Natural killer cell (primary cell): ENCODE data around the gene ITPRIPL1. TPM values are rescaled to one million over a fixed set of nuclear protein-coding genes. Genes with fewer than 3 reads are reported as not detected.

Source experiments
- ATAC-seq, 3 donors: fragments of 150-1000 bp in 2 of 3; fragments of 200-7000 bp in 1 of 3; cut with Tn5 transposase; 1 replicate in 1 of 3; 2 replicates in 2 of 3; pipeline ENCODE4 v1.10.0; 2021; ENCODE audit warnings: mild to moderate bottlenecking in 2 of 3, moderate library complexity in 2 of 3
- DNase-seq, 2 donors: peaks; one replicate each; pipeline versions ENCODE4 v3.0.0 to v3.0.0-alpha.2; 2013 to 2021; ENCODE audit warnings: mixed read lengths in 1 of 2
- H3K27ac ChIP-seq: one replicate; pipeline ENCODE4 v1.5.1; 2013; ENCODE audit warnings: mild to moderate bottlenecking, low read length
- H3K27me3 ChIP-seq: one replicate; pipeline ENCODE4 v1.6.1; 2013; ENCODE audit warnings: low read length; ENCODE audit not compliant: control insufficient read depth, insufficient read depth
- H3K36me3 ChIP-seq: one replicate; pipeline ENCODE4 v1.6.1; 2013; ENCODE audit warnings: low read length; ENCODE audit not compliant: control insufficient read depth, insufficient read depth
- H3K4me1 ChIP-seq: one replicate; pipeline ENCODE4 v1.6.1; 2013; ENCODE audit warnings: low read length; ENCODE audit not compliant: control insufficient read depth, insufficient read depth
- H3K4me3 ChIP-seq: one replicate; pipeline ENCODE4 v1.5.1; 2013; ENCODE audit warnings: low read length
- H3K9me3 ChIP-seq: one replicate; pipeline ENCODE4 v1.6.1; 2013; ENCODE audit warnings: low read length; ENCODE audit not compliant: control insufficient read depth, insufficient read depth
- H3K27ac Mint-ChIP-seq, 2 donors: one replicate each; pipeline ENCODE4 v1.8.0; 2022; ENCODE audit warnings: mild to moderate bottlenecking in 2 of 2, mixed read lengths in 2 of 2, moderate library complexity in 1 of 2
- H3K27me3 Mint-ChIP-seq, 2 donors: one replicate each; pipeline ENCODE4 v1.8.0; 2022; ENCODE audit warnings: low read depth in 2 of 2, mixed read lengths in 2 of 2
- H3K36me3 Mint-ChIP-seq: one replicate; pipeline ENCODE4 v1.8.0; 2022; ENCODE audit warnings: mixed read lengths
- H3K4me1 Mint-ChIP-seq, 2 donors: one replicate each; pipeline ENCODE4 v1.8.0; 2022; ENCODE audit warnings: mixed read lengths in 2 of 2
- H3K4me3 Mint-ChIP-seq: one replicate; pipeline ENCODE4 v1.8.0; 2022; ENCODE audit warnings: mild to moderate bottlenecking, moderate library complexity, mixed read lengths
- H3K9me3 Mint-ChIP-seq, 2 donors: one replicate each; pipeline ENCODE4 v1.8.0; 2022; ENCODE audit warnings: mixed read lengths in 2 of 2
- CTCF ChIP-seq: fragments of 200-600 bp; IDR thresholded peaks from one replicate; pipeline ENCODE4 v1.8.0; 2022; ENCODE audit warnings: antibody characterized with exemption
- WGBS: methylation state at CpG from one replicate; pipeline ENCODE4 v1.1.7; 2013; ENCODE audit warnings: missing lambda C conversion rate; ENCODE audit not compliant: insufficient coverage; 5-methylcytosine and 5-hydroxymethylcytosine counted together
- intact Hi-C: fragments of 100-400 bp; cut with micrococcal nuclease; formaldehyde crosslinking; loops from one replicate; pipeline ENCODE4 v1.14.2; 2022
- total RNA-seq, 4 donors: library from RNA; stranded (reverse); fragments of 120-200 nt in 1 of 4; gene quantifications; one replicate each; pipeline versions ENCODE4 v1.2.3 to v1.2.4, GENCODE V29; 2013 to 2022

Gene ITPRIPL1
- total RNA-seq, 3 donors from 2014 or later (not counting 1 experiment from before 2014, with no cell fraction given), result 14.1 to 28.7 (median 20.5) TPM

GRCh38 chr2:96323849-96324248, 1.3 kb upstream of the ITPRIPL1 start:
- Histone ChIP-seq H3K4me1 (peaks cover 57% of the 10 kb centered on the region), H3K27ac (peak overlapping the region; percentile 77), H3K4me3 (no peak overlapping the region), H3K36me3 (peaks cover 17% of the 10 kb centered on the region), H3K27me3 (no peaks in the 10 kb centered on the region), H3K9me3 (no peaks in the 10 kb centered on the region)
- Mint-ChIP-seq H3K27ac (peak overlapping the region; percentile 90 to 92), H3K9me3 (no peaks in the 10 kb centered on the region), H3K4me3 (peak overlapping the region; percentile 96), H3K36me3 (no peaks in the 10 kb centered on the region), H3K4me1 (peaks cover 70 to 77% of the 10 kb centered on the region in 2 donors), H3K27me3 (no peaks in the 10 kb centered on the region)
- WGBS, result no CpG with 5 or more reads among the region's 1 CpG
- ATAC-seq (no peak), DNase-seq (no peak)
- intact Hi-C loops, result loop anchor here (5.0 kb wide), 1 partner anchor 57 kb away; the partner anchor contains the start of genes CIAO1 and TMEM127
- no peak for TF ChIP-seq CTCF

- peak; percentile 4 to 10 (median 5) for ATAC-seq
- Mint-ChIP-seq H3K4me3 (peak overlapping the region; percentile 96), H3K4me1 (peaks cover 65 to 71% of the 10 kb centered on the region in 2 donors), H3K36me3 (no peaks in the 10 kb centered on the region), H3K27ac (peak overlapping the region; percentile 90 to 92), H3K9me3 (no peaks in the 10 kb centered on the region), H3K27me3 (no peaks in the 10 kb centered on the region)
- Histone ChIP-seq H3K27me3 (no peaks in the 10 kb centered on the region), H3K27ac (peak overlapping the region; percentile 77), H3K9me3 (no peaks in the 10 kb centered on the region), H3K36me3 (peaks cover 17% of the 10 kb centered on the region), H3K4me3 (peak overlapping the region; percentile 75), H3K4me1 (peaks cover 51% of the 10 kb centered on the region)
- 8% methylated on average over 5 of the region's 6 CpGs for WGBS
- peak in 1 of 2 donors; percentile 58 for DNase-seq
- intact Hi-C loops, result loop anchor here (5.0 kb wide), 1 partner anchor 57 kb away; the partner anchor contains the start of genes CIAO1 and TMEM127
- no peak for TF ChIP-seq CTCF
These were observed 436 bp upstream of the ITPRIPL1 start for GRCh38 chr2:96324721-96325040.

GRCh38 chr2:96325884-96326255, 753 bp downstream of the ITPRIPL1 start:
- peak overlapping the region; percentile 75 for H3K4me3 ChIP-seq
- H3K36me3 Mint-ChIP-seq, result no peaks in the 10 kb centered on the region
- H3K27ac Mint-ChIP-seq, result peak overlapping the region; percentile 90 to 92
- ATAC-seq (peak; percentile 73 to 81 (median 77)), DNase-seq (peak; percentile 48 to 79)
- peaks cover 17% of the 10 kb centered on the region for H3K36me3 ChIP-seq
- 5% methylated on average over 8 of the region's 8 CpGs for WGBS
- H3K4me1 Mint-ChIP-seq, result peaks cover 55 to 61% of the 10 kb centered on the region in 2 donors
- H3K4me1 ChIP-seq, result peaks cover 43% of the 10 kb centered on the region
- intact Hi-C loops, result no loop called here
- no peaks in the 10 kb centered on the region for H3K9me3 Mint-ChIP-seq
- H3K27me3 ChIP-seq, result no peaks in the 10 kb centered on the region
- H3K9me3 ChIP-seq, result no peaks in the 10 kb centered on the region
- H3K27me3 Mint-ChIP-seq, result no peaks in the 10 kb centered on the region
- peak overlapping the region; percentile 96 for H3K4me3 Mint-ChIP-seq
- peak overlapping the region; percentile 77 for H3K27ac ChIP-seq
- TF ChIP-seq CTCF, result no peak

GRCh38 chr2:96326564-96326963, 1.4 kb downstream of the ITPRIPL1 start:
- WGBS, result 97% methylated on average over 8 of the region's 8 CpGs
- H3K4me3 Mint-ChIP-seq, result peak overlapping the region; percentile 96
- H3K4me1 Mint-ChIP-seq, result peaks cover 48 to 54% of the 10 kb centered on the region in 2 donors
- Histone ChIP-seq H3K9me3 (no peaks in the 10 kb centered on the region), H3K27me3 (no peaks in the 10 kb centered on the region), H3K4me1 (peaks cover 39% of the 10 kb centered on the region), H3K36me3 (peaks cover 17% of the 10 kb centered on the region), H3K27ac (peak overlapping the region; percentile 77), H3K4me3 (no peak overlapping the region)
- DNase-seq (no peak), ATAC-seq (no peak)
- H3K27me3 Mint-ChIP-seq, result no peaks in the 10 kb centered on the region
- peak overlapping the region; percentile 90 to 92 for H3K27ac Mint-ChIP-seq
- intact Hi-C loops, result no loop called here
- H3K9me3 Mint-ChIP-seq, result no peaks in the 10 kb centered on the region
- no peak for TF ChIP-seq CTCF
- no peaks in the 10 kb centered on the region for H3K36me3 Mint-ChIP-seq
